SHP77 (cell line): ENCODE measurements around the gene CREG1.

Experiments used
- DNase-seq, 2 experiments: peaks; one replicate each; lab custom pipeline; 2025; lab: John Stamatoyannopoulos, UW

CREG1 gene

GRCh38 chr1:167507719-167508118 lies 45.8 kb downstream of the CREG1 start:
- no peak for DNase-seq

GRCh38 chr1:167504467-167504827 lies 49.1 kb downstream of the CREG1 start:
- no peak for DNase-seq

GRCh38 chr1:167503626-167504466 lies 49.7 kb downstream of the CREG1 start:
- no peak for DNase-seq

- DNase-seq, result no peak
Observed at GRCh38 chr1:167502719-167503462, 50.7 kb downstream of the CREG1 start.

GRCh38 chr1:167502192-167502551 lies 51.4 kb downstream of the CREG1 start:
- DNase-seq, result no peak

GRCh38 chr1:167501515-167502191 lies 51.9 kb downstream of the CREG1 start:
- peak in 1 of 2 experiments; percentile 41 for DNase-seq

GRCh38 chr1:167500283-167500860 lies 53.2 kb downstream of the CREG1 start:
- no peak for DNase-seq

GRCh38 chr1:167499664-167500101 lies 53.9 kb downstream of the CREG1 start:
- no peak for DNase-seq

- peak; percentile 32 to 44 for DNase-seq
Observed at GRCh38 chr1:167499106-167499505, 54.5 kb downstream of the CREG1 start.

GRCh38 chr1:167496797-167497619 lies 56.6 kb downstream of the CREG1 start:
- DNase-seq, result no peak

GRCh38 chr1:167493372-167493771 lies 60.2 kb downstream of the CREG1 start:
- no peak for DNase-seq

- DNase-seq, result no peak
Observed at GRCh38 chr1:167492481-167492910, 61.1 kb downstream of the CREG1 start.

GRCh38 chr1:167491586-167492461 lies 61.7 kb downstream of the CREG1 start:
- DNase-seq, result peak; percentile 19 to 47
